Measurements from ENCODE around the gene CALM1.

The CALM1 gene

GRCh38 chr14:90396341-90397339 lies at the start of gene CALM1:
Gene CALM1 (plus strand): TSS chr14:90397029. CDS start chr14:90397231, 202 bp downstream.
- TF ChIP-seq NFIC (IDR thresholded peaks at IDR 0.05) (peak; percentile 54), RAD21 (IDR thresholded peaks at IDR 0.05; ENCODE audit: low read depth) (no peak), TCF12 (IDR thresholded peaks at IDR 0.05; ENCODE audit: low read depth) (peak; percentile 79), CREB1 (IDR thresholded peaks at IDR 0.05; ENCODE audit: low read depth) (0 out of 2 replicates have a peak, but pooled peaks have one; percentile 30), USF1 (IDR thresholded peaks at IDR 0.05) (no peak; the same call in 1 of the 2 replicates), ZBTB7A (IDR thresholded peaks at IDR 0.05; ENCODE audit: low read depth) (no peak; the same call in 1 of the 2 replicates), MAX (IDR thresholded peaks at IDR 0.05) (peak; percentile 49; the same call in 1 of the 2 replicates), TEAD4 (IDR thresholded peaks at IDR 0.05) (peak; percentile 63; the same call in 1 of the 2 replicates), FOXM1 (IDR thresholded peaks at IDR 0.05; ENCODE audit: borderline replicate concordance, low read depth) (no peak), CEBPB (IDR thresholded peaks at IDR 0.05) (no peak), TAF1 (IDR thresholded peaks at IDR 0.05; ENCODE audit: low read depth) (peak; percentile 98), YY1 (IDR thresholded peaks at IDR 0.05; ENCODE audit: low read depth) (peak; percentile 80), EGR1 (IDR thresholded peaks at IDR 0.05) (peak; percentile 70; the same call in 1 of the 2 replicates), EP300 (IDR thresholded peaks at IDR 0.05; ENCODE audit: borderline replicate concordance) (peak; percentile 62; the same call in 1 of the 2 replicates), REST (IDR thresholded peaks at IDR 0.05; ENCODE audit: low read depth) (no peak)

- TF ChIP-seq FOXM1 (IDR thresholded peaks at IDR 0.05; ENCODE audit: borderline replicate concordance, low read depth) (no peak), CEBPB (IDR thresholded peaks at IDR 0.05) (no peak), NFIC (IDR thresholded peaks at IDR 0.05) (no peak), REST (IDR thresholded peaks at IDR 0.05; ENCODE audit: low read depth) (no peak), EP300 (IDR thresholded peaks at IDR 0.05; ENCODE audit: borderline replicate concordance) (no peak), YY1 (IDR thresholded peaks at IDR 0.05; ENCODE audit: low read depth) (no peak), ZBTB7A (IDR thresholded peaks at IDR 0.05; ENCODE audit: low read depth) (no peak), TAF1 (IDR thresholded peaks at IDR 0.05; ENCODE audit: low read depth) (no peak), TEAD4 (IDR thresholded peaks at IDR 0.05) (no peak), TCF12 (IDR thresholded peaks at IDR 0.05; ENCODE audit: low read depth) (no peak), RAD21 (IDR thresholded peaks at IDR 0.05; ENCODE audit: low read depth) (no peak), CREB1 (IDR thresholded peaks at IDR 0.05; ENCODE audit: low read depth) (no peak), EGR1 (IDR thresholded peaks at IDR 0.05) (no peak), MAX (IDR thresholded peaks at IDR 0.05) (no peak), USF1 (IDR thresholded peaks at IDR 0.05) (no peak)
These were observed 48.6 kb upstream of the CALM1 start for GRCh38 chr14:90348270-90348669.

GRCh38 chr14:90349739-90350138 lies 47.1 kb upstream of the CALM1 start:
- no peak for TF ChIP-seq TEAD4 (IDR thresholded peaks at IDR 0.05)
- TF ChIP-seq CEBPB (IDR thresholded peaks at IDR 0.05) = no peak
- TF ChIP-seq FOXM1 (IDR thresholded peaks at IDR 0.05; ENCODE audit: borderline replicate concordance, low read depth) = no peak
- TF ChIP-seq USF1 (IDR thresholded peaks at IDR 0.05) = no peak
- no peak for TF ChIP-seq ZBTB7A (IDR thresholded peaks at IDR 0.05; ENCODE audit: low read depth)
- no peak for TF ChIP-seq EGR1 (IDR thresholded peaks at IDR 0.05)
- no peak for TF ChIP-seq EP300 (IDR thresholded peaks at IDR 0.05; ENCODE audit: borderline replicate concordance)
- no peak for TF ChIP-seq REST (IDR thresholded peaks at IDR 0.05; ENCODE audit: low read depth)
- no peak for TF ChIP-seq RAD21 (IDR thresholded peaks at IDR 0.05; ENCODE audit: low read depth)
- no peak for TF ChIP-seq MAX (IDR thresholded peaks at IDR 0.05)
- no peak for TF ChIP-seq NFIC (IDR thresholded peaks at IDR 0.05)
- TF ChIP-seq CREB1 (IDR thresholded peaks at IDR 0.05; ENCODE audit: low read depth) = no peak
